GM12874 (cell line): ENCODE measurements around the gene GFOD2.

ENCODE experiments used
- CTCF ChIP-seq: IDR thresholded peaks from 2 replicates; pipeline ENCODE4 v1.5.1; 2011; ENCODE audit warnings: low read depth, mild to moderate bottlenecking, control low read depth, low read length, moderate library complexity; ENCODE audit not compliant: insufficient read depth

GFOD2 gene

GRCh38 chr16:67703626-67704025 lies 15.5 kb downstream of the GFOD2 start:
- no peak for TF ChIP-seq CTCF

- no peak for TF ChIP-seq CTCF
These were observed 17.0 kb downstream of the GFOD2 start for GRCh38 chr16:67702130-67702529.

- TF ChIP-seq CTCF = no peak
These were observed 17.7 kb downstream of the GFOD2 start for GRCh38 chr16:67701420-67701819.

GRCh38 chr16:67699265-67699664 lies 19.9 kb downstream of the GFOD2 start:
- no peak for TF ChIP-seq CTCF

GRCh38 chr16:67697422-67698185 lies 21.5 kb downstream of the GFOD2 start:
- no peak for TF ChIP-seq CTCF

GRCh38 chr16:67694611-67695010 lies 24.5 kb downstream of the GFOD2 start:
- no peak for TF ChIP-seq CTCF

GRCh38 chr16:67685388-67686112 lies 33.6 kb downstream of the GFOD2 start:
- no peak for TF ChIP-seq CTCF
